DMS53 (cell line): Measurements from ENCODE around the gene ARHGEF2.

ENCODE experiments used
- DNase-seq: peaks from one replicate; lab custom pipeline; 2025; lab: John Stamatoyannopoulos, UW

The ARHGEF2 gene

GRCh38 chr1:155978325-155978972, at the start of gene ARHGEF2:
TSS of gene ARHGEF2 (minus strand) at chr1:155978547. CDS start at chr1:155978427, 120 bp downstream.
- DNase-seq: peak; percentile 77

- DNase-seq: peak; percentile 21
These were observed 48.2 kb upstream of the ARHGEF2 start for GRCh38 chr1:156026588-156026987.

- DNase-seq: peak; percentile 85
These were observed 47.5 kb upstream of the ARHGEF2 start for GRCh38 chr1:156025876-156026275.

GRCh38 chr1:156024801-156025200, 46.5 kb upstream of the ARHGEF2 start:
- no peak for DNase-seq

GRCh38 chr1:156021954-156022353, 43.6 kb upstream of the ARHGEF2 start:
- no peak for DNase-seq

- peak; percentile 60 for DNase-seq
These were observed 42.7 kb upstream of the ARHGEF2 start for GRCh38 chr1:156021093-156021428.

- DNase-seq: peak; percentile 98
These were observed 42.1 kb upstream of the ARHGEF2 start, which contains the start of gene SSR2 for GRCh38 chr1:156020293-156021092. TSS of gene SSR2 (minus strand) at chr1:156020951. CDS start at chr1:156020167, 784 bp downstream.

- no peak for DNase-seq
These were observed 41.6 kb upstream of the ARHGEF2 start for GRCh38 chr1:156019946-156020292.

- DNase-seq: no peak
These were observed 36.5 kb upstream of the ARHGEF2 start for GRCh38 chr1:156014829-156015228.

- no peak for DNase-seq
These were observed 33.9 kb upstream of the ARHGEF2 start for GRCh38 chr1:156012051-156012817.

- no peak for DNase-seq
These were observed 31.1 kb upstream of the ARHGEF2 start for GRCh38 chr1:156009404-156009803.

GRCh38 chr1:156006666-156007376, 28.5 kb upstream of the ARHGEF2 start:
- DNase-seq: peak; percentile 91

GRCh38 chr1:156004843-156005584, 26.7 kb upstream of the ARHGEF2 start:
- DNase-seq: no peak

GRCh38 chr1:156003923-156004188, 25.5 kb upstream of the ARHGEF2 start:
- DNase-seq: no peak

GRCh38 chr1:156002188-156002911, 24.0 kb upstream of the ARHGEF2 start:
- no peak for DNase-seq

GRCh38 chr1:156001662-156002171, 23.4 kb upstream of the ARHGEF2 start:
- DNase-seq: no peak

GRCh38 chr1:156001021-156001661, 22.8 kb upstream of the ARHGEF2 start:
- DNase-seq: no peak

- DNase-seq: no peak
These were observed 21.6 kb upstream of the ARHGEF2 start for GRCh38 chr1:155999964-156000363.

GRCh38 chr1:155996166-155996565, 17.8 kb upstream of the ARHGEF2 start:
- no peak for DNase-seq

GRCh38 chr1:155993595-155993994, 15.2 kb upstream of the ARHGEF2 start:
- no peak for DNase-seq
